HG02623 (cell line): ENCODE results near the gene DDX51.

ENCODE experiments used
- ATAC-seq: cut with Tn5 transposase; IDR thresholded peaks from one replicate; pipeline ENCODE4 v1.9.1; 2021; ENCODE audit warnings: moderate library complexity; ENCODE audit not compliant: unreplicated experiment

The DDX51 gene

DNA sequence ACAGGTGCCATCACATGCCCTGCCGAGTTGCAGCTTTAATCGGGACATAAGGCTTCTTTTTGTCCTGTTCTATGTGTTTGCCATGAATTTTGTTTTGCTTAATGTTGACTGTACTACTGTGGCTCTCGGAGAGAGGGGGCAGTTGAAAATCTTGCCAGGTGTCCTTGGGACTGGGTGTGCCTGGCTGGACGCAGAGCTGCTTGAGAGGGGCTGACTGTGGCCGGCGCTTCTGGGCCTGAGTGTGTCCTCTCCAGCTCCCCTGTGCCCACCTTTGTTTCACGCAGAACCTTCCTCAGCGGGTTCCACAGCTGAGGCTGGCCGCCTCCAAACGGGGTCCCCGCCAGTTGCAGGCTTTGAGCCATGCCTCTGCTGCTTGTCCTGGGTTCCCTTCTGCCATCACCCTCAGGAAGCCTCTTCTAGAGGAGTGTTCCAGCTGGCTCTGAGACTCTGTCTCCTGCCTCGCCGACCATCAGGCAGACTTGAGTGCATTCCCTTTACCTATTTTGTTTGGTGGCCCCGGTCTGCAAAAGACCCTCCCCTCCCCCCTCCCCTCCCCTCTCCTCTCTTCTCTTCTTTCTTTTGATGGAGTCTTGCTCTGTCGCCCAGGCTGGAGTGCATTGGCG is 49.7 kb downstream of the DDX51 start:
- no peak for ATAC-seq

DNA sequence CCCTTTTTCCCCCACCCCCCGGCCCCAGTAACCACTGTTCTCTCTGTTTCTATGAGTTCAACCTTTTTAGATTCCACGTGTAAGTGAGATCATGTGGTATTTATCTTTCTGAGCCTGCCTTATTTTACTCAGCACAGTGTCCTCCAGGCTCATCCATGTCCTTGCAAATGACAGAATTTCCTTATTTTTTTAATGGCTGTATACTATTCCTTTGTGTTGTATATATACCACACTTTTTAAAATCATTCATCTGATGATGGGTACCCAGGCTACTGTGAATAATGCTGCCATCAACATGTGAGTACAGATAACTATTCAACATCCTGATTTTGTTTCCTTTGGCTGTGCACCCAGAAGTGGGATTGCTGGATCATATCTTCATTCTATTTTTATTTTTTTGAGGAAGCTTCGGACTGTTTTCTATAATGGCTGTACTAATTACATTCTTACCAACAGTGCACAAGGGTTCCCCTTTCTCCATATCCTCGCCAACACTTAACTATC is 54.7 kb downstream of the DDX51 start:
- no peak for ATAC-seq
